Ectodermal cell (in vitro differentiated cells): Measurements from ENCODE around the gene M1AP.

Source experiments
- H3K27ac ChIP-seq: 2 replicates; pipeline ENCODE4 v1.7.0; 2013; ENCODE audit warnings: mild to moderate bottlenecking, low read depth, low read length; ENCODE audit not compliant: insufficient read depth, poor library complexity, severe bottlenecking
- H3K27me3 ChIP-seq: 2 replicates; pipeline ENCODE4 v1.7.0; 2013; ENCODE audit warnings: mild to moderate bottlenecking, low read length; ENCODE audit not compliant: insufficient read depth, control insufficient read depth, poor library complexity, severe bottlenecking
- H3K36me3 ChIP-seq: one replicate; pipeline ENCODE4 v1.7.0; 2013; ENCODE audit warnings: low read length; ENCODE audit not compliant: control insufficient read depth, insufficient read depth
- H3K4me1 ChIP-seq: one replicate; pipeline ENCODE4 v1.7.0; 2013; ENCODE audit warnings: low read length; ENCODE audit not compliant: control insufficient read depth, insufficient read depth
- H3K4me3 ChIP-seq: 2 replicates; pipeline ENCODE4 v1.7.0; 2013; ENCODE audit warnings: low read depth, low read length, control low read depth; ENCODE audit not compliant: insufficient read depth
- H3K9me3 ChIP-seq: 2 replicates; pipeline ENCODE4 v1.7.0; 2013; ENCODE audit warnings: mild to moderate bottlenecking, low read length, moderate library complexity; ENCODE audit not compliant: control insufficient read depth
- WGBS, 2 experiments: methylation state at CpG; one replicate each; pipeline ENCODE4 v1.1.7; 2013; ENCODE audit warnings: missing lambda C conversion rate in 2 of 2; 5-methylcytosine and 5-hydroxymethylcytosine counted together

M1AP gene

DNA sequence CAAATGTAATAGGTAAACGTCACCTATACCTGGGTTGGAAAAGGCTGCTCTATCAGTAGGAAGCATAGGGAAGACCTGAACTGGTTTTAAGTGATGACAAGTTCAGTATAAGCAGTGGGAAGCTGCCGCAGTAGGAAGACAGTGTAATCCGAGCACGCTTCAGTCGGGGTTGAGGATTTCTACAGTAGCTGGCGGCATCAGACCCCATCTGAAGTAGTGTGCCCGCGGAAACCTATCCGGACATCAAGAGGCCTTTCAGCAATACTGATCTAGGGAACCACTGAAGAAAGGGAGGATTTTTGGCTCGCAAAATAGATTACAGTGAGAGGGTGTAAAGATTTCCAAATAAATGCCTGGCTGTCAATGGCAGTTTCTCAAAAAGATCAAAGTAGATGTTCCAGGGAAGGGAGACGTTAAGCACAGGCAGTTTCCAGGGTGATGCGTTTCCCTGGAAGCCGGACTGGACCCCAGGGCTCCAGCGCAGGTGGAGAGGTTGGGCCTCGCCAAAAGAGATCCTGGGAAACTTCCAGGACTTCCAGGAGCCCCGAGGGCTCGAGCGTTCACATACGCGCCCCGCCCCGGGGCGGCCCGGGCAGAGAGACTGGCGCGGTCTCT, 99.7 kb downstream of the M1AP start:
- WGBS, 2 experiments = 7% methylated on average over 26 of the region's 26 CpGs
- peak overlapping the region; percentile 57 for H3K4me3 ChIP-seq
- no peak overlapping the region for H3K27ac ChIP-seq
- no peaks in the 10 kb centered on the region for H3K9me3 ChIP-seq
- no peaks in the 10 kb centered on the region for H3K36me3 ChIP-seq
- peaks cover 30% of the 10 kb centered on the region for H3K4me1 ChIP-seq
- peaks cover 32% of the 10 kb centered on the region for H3K27me3 ChIP-seq

DNA sequence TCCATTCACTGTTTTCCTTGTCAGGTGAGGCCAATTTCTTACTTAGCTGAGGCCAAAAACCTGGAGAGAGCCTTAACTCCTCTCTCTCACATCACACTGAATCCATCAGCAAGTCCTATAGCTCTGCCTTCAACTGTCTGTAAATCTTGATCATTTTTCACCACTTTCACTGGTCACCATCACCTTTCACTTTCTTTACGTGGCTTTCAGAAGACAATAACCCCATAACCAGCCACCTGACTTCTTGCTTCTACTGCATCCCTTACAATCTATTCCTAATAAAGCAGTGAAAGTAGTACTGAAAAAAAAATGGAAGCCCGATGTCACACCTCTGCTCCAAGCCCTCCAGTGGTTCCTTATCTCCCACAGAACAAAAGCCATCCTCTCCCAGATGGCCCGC, 102.1 kb downstream of the M1AP start:
- peaks cover 16% of the 10 kb centered on the region for H3K4me1 ChIP-seq
- H3K4me3 ChIP-seq = no peak overlapping the region
- 84 to 91% methylated on average over 3 of the region's 3 CpGs for WGBS, 2 experiments
- no peak overlapping the region for H3K27ac ChIP-seq
- peaks cover 32% of the 10 kb centered on the region for H3K27me3 ChIP-seq
- H3K9me3 ChIP-seq = no peaks in the 10 kb centered on the region
- no peaks in the 10 kb centered on the region for H3K36me3 ChIP-seq

DNA sequence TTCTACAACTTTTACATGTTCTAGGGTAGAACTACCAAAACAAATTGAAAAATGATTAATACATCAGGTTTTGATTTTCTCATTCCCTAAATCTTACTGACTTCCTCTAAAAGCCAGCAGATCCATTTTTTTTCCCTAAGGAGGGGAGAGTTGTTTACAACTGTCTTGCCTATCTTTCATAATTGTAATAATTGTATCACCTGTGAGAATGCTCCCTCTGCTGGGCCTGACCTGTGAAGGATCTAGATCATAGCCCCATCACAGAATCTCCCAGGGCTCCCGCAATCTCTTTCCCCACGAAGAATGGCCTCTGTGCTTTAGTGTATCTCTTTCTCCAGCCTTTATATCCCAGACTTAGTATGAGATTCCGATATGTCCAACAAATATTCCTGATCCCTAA, 103.5 kb downstream of the M1AP start:
- Histone ChIP-seq H3K9me3 (no peaks in the 10 kb centered on the region), H3K36me3 (no peaks in the 10 kb centered on the region), H3K27me3 (peaks cover 24% of the 10 kb centered on the region), H3K4me3 (no peak overlapping the region), H3K4me1 (peaks cover 11% of the 10 kb centered on the region), H3K27ac (no peak overlapping the region)
- 88% methylated on average over 3 of the region's 3 CpGs for WGBS, 2 experiments

DNA sequence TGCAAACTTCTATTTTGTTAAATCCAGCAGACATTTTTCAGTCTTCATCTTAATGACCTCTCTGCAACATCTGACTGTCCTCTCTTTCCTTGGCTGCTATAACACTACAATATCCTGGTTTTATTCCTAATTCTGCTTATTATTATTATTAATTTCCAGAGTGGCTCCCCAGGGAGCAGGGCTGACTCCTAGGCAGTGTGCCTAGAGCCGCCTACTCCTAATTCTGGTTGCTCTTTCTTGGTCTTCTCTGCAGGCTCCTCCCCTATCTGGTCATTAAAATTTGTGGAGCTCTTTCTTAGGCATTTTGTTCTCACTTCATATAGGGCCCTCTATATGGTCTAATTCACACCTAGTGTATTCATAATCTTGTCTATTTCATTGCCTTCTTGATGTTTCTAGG, 105.2 kb downstream of the M1AP start:
- Histone ChIP-seq H3K27me3 (peaks cover 8% of the 10 kb centered on the region), H3K4me1 (no peaks in the 10 kb centered on the region), H3K27ac (no peak overlapping the region), H3K9me3 (no peaks in the 10 kb centered on the region), H3K4me3 (no peak overlapping the region), H3K36me3 (no peaks in the 10 kb centered on the region)
- WGBS, 2 experiments = 100% methylated on average over 1 of the region's 1 CpG

DNA sequence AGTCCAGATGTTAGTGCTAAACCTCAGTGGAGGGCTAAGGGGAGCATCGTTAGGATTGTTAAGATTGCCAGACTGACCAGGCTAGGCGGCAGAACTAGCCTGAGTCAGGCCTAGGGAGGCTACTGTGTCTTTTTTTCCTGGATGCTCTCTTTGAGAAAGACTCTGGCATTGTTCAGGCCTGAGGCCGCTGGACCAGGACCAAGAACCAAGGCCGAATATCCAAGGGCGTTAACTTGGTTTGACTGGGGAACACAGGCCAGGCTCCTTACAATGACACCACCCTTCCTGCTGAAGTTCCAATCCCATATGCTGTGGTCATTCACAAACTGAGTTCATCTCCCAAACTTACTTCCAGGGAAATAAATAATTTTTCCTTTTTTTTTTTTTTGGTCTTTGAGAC, 107.8 kb downstream of the M1AP start:
- WGBS, 2 experiments = 91 to 94% methylated on average over 5 of the region's 5 CpGs
- H3K4me1 ChIP-seq = no peaks in the 10 kb centered on the region
- no peaks in the 10 kb centered on the region for H3K9me3 ChIP-seq
- no peak overlapping the region for H3K27ac ChIP-seq
- H3K36me3 ChIP-seq = no peaks in the 10 kb centered on the region
- no peak overlapping the region for H3K4me3 ChIP-seq
- H3K27me3 ChIP-seq = no peaks in the 10 kb centered on the region

DNA sequence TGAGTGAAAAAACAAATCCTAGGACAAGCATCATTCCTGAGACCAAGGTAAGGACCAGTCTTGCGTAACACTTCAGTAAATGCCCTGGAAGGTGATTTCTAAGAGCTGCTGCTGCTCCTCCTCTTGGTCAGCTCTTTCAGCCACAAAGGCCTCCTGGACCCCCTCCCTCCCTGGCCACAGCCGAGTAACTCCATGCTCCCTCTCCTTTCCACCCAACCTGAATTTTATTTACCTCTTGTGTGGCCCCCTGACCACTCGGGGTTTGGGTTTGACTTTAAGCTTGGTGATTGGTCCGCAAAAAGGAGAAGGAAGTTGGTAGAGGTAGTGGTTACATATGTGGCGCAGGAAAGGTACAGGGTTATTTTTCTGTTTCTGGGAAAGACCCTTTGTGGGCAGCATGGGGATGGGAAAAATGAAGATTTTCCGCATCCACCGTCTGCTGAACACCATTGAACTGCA, 109.2 kb downstream of the M1AP start:
- Histone ChIP-seq H3K4me3 (no peak overlapping the region), H3K9me3 (no peaks in the 10 kb centered on the region), H3K27ac (no peak overlapping the region), H3K36me3 (no peaks in the 10 kb centered on the region), H3K27me3 (no peaks in the 10 kb centered on the region), H3K4me1 (no peaks in the 10 kb centered on the region)
- WGBS, 2 experiments = 90 to 92% methylated on average over 7 of the region's 7 CpGs

DNA sequence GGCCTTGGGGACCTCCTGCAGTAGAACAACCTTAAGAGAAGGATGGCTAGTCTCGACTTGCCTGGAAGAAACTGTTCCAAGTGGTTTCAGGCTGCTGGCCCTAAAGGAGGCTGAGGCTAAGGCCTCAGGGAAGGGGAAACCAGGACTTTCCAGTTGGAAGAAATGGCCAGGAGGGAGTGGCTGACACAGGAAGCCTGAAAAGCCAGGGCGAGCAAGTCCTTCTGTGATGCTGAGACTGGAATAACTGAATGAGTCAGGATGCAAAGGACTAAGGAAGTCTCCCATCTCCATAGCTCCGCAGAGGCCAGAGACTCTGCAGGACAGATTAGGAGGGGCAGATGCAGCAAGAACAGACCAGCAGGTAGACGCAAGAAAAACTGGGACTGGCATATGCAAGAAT, 111.0 kb downstream of the M1AP start:
- Histone ChIP-seq H3K4me3 (no peak overlapping the region), H3K4me1 (no peaks in the 10 kb centered on the region), H3K27me3 (no peaks in the 10 kb centered on the region), H3K9me3 (no peaks in the 10 kb centered on the region), H3K27ac (no peak overlapping the region), H3K36me3 (peaks cover 8% of the 10 kb centered on the region)
- 79 to 80% methylated on average over 4 of the region's 4 CpGs for WGBS, 2 experiments

DNA sequence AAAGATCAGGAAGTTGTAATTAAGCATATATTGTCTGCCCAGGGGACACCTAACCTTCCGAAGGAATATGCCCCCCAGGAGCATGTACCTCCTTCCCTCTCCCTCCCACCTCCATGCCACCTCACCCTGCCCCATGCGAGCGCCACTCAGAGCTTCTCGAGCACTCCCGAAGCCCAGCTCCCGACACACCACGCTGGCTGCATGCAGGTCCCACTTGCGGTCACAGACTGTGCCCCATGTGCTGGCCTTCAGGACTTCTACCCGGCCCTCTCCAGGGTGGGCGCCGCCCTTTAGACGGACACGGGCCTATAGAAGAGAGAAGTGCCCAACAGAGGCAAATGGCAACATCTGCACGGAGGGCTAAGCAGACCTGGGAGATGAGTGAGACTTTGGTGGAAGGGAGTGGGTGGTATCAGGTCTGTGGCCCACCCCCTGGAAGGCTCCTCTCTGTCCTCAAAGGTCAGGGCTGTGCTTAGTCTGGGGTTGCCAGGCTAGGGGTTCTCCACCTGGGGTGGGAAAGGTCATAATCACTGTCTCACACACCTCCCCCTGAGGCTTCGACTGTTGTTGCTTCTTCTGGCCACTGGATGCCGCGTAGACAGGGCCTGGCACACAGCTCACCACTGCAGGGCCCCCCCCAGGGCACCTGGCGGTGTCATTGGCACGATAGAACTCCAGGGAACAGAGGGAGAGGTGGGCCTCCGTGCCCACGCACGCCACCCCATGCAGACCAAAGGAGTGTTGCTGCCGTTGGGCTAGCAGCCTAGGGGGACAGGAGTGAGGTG, 111.8 kb downstream of the M1AP start:
- H3K9me3 ChIP-seq = no peaks in the 10 kb centered on the region
- no peaks in the 10 kb centered on the region for H3K4me1 ChIP-seq
- H3K27me3 ChIP-seq = no peaks in the 10 kb centered on the region
- peaks cover 8% of the 10 kb centered on the region for H3K36me3 ChIP-seq
- WGBS, 2 experiments = 92 to 93% methylated on average over 23 of the region's 23 CpGs
- H3K27ac ChIP-seq = no peak overlapping the region
- no peak overlapping the region for H3K4me3 ChIP-seq

DNA sequence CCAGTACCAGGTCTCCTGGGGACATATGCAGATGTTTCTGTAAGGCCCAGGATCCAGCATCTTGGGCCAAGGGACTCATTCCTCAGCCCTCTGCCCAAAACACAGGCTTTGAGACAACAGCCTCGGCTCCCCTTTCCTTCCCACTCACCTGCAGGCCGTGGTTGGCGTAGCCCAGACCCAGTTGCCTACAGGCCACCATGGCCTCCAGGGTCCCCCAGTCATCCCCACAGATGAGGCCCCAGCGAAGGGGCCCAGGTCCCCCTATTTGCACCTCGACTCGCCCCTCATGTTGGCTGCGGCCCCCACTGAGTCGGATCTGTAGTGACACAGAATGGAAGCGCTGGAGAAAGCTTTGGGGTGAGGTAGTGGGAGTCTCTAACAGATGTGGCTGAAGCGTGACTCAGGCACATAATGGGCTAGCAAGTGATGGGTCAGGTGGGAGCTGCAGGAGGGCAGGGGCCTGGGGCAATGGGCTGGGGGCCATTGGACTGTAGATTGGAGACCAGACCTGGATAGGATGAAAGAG, 112.6 kb downstream of the M1AP start:
- Histone ChIP-seq H3K27me3 (no peaks in the 10 kb centered on the region), H3K27ac (no peak overlapping the region), H3K9me3 (no peaks in the 10 kb centered on the region), H3K36me3 (peaks cover 8% of the 10 kb centered on the region), H3K4me3 (no peak overlapping the region), H3K4me1 (no peaks in the 10 kb centered on the region)
- WGBS, 2 experiments = 95 to 97% methylated on average over 10 of the region's 10 CpGs

DNA sequence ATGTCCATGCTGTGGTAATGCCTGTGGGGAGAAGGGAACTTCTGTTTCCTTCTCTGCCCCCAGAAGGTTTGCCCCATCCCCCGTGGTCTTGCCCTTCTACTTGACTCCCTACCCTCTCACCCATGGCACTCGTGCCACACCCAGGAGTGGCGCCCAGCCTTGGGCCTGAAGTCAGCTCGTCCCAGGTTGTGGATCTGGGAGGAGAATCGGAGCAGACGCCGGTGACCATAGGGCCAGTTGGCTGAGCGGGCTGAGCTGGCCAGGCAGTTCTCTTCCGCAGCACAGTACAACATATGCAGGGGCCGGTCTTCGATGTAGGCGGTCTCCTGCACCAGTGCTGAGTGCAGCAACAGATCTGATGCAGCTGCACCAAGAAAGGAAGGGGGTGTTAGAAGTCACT, 113.7 kb downstream of the M1AP start:
- 95% methylated on average over 12 of the region's 12 CpGs for WGBS, 2 experiments

More for the DNA sequence above, 113.7 kb downstream of the M1AP start:
- Histone ChIP-seq H3K36me3 (peaks cover 8% of the 10 kb centered on the region), H3K9me3 (no peaks in the 10 kb centered on the region), H3K4me1 (no peaks in the 10 kb centered on the region), H3K4me3 (no peak overlapping the region), H3K27ac (no peak overlapping the region), H3K27me3 (no peaks in the 10 kb centered on the region)
